NCI-H2196 (cell line): ENCODE data around the gene OR6C76.
"Not testable (repeated sequence)": the region's sequence is repeated elsewhere in the genome, so short reads cannot be mapped to it uniquely, and the experiment has no call there.

Experiments used
- DNase-seq: peaks from one replicate; lab custom pipeline; 2025; ENCODE audit not compliant: unreplicated experiment; lab: John Stamatoyannopoulos, UW

Gene OR6C76

GRCh38 chr12:55425954-55426353, at the start of gene OR6C76:
OR6C76 (plus strand) TSS chr12:55426254; CDS start chr12:55426254, 0 bp downstream.
- no peak for DNase-seq

GRCh38 chr12:55385891-55386290, 40.2 kb upstream of the OR6C76 start:
- DNase-seq: no peak

GRCh38 chr12:55392032-55392795, 33.8 kb upstream of the OR6C76 start:
- DNase-seq: no peak

- DNase-seq: no peak
Observed at GRCh38 chr12:55396326-55396725, 29.7 kb upstream of the OR6C76 start.

GRCh38 chr12:55400229-55400628, 25.8 kb upstream of the OR6C76 start, which contains the start of gene OR6C65:
OR6C65 (plus strand) TSS chr12:55400529; CDS start chr12:55400529, 0 bp downstream.
- no peak for DNase-seq

- no peak for DNase-seq
Observed at GRCh38 chr12:55407866-55408265, 18.2 kb upstream of the OR6C76 start.

- DNase-seq: not testable (repeated sequence)
Observed at GRCh38 chr12:55409133-55409532, 16.9 kb upstream of the OR6C76 start.

GRCh38 chr12:55412138-55412537, 13.9 kb upstream of the OR6C76 start:
- not testable (repeated sequence) for DNase-seq

- not testable (repeated sequence) for DNase-seq
Observed at GRCh38 chr12:55413498-55414388, 12.3 kb upstream of the OR6C76 start.

GRCh38 chr12:55414396-55414823, 11.6 kb upstream of the OR6C76 start:
- not testable (repeated sequence) for DNase-seq

- not testable (repeated sequence) for DNase-seq
Observed at GRCh38 chr12:55414889-55415288, 11.2 kb upstream of the OR6C76 start.

- DNase-seq: no peak
Observed at GRCh38 chr12:55416961-55417360, 9.1 kb upstream of the OR6C76 start.

- DNase-seq: no peak
Observed at GRCh38 chr12:55420307-55420962, 5.6 kb upstream of the OR6C76 start.

GRCh38 chr12:55428331-55429243, 2.5 kb downstream of the OR6C76 start:
- no peak for DNase-seq

- DNase-seq: not testable (repeated sequence)
Observed at GRCh38 chr12:55441233-55441632, 15.2 kb downstream of the OR6C76 start.

- DNase-seq: no peak
Observed at GRCh38 chr12:55443776-55444175, 17.7 kb downstream of the OR6C76 start, which contains the start of gene OR6C2. OR6C2 (plus strand) TSS chr12:55444076; CDS start chr12:55452214, 8,138 bp downstream.

- DNase-seq: no peak
Observed at GRCh38 chr12:55445357-55445756, 19.3 kb downstream of the OR6C76 start.

GRCh38 chr12:55446326-55446725, 20.3 kb downstream of the OR6C76 start:
- no peak for DNase-seq

GRCh38 chr12:55448825-55449224, 22.8 kb downstream of the OR6C76 start:
- DNase-seq: no peak

- DNase-seq: not testable (repeated sequence)
Observed at GRCh38 chr12:55464926-55465325, 38.9 kb downstream of the OR6C76 start.
